ENCODE data around the gene EYS.
"Not testable (repeated sequence)": the region's sequence is repeated elsewhere in the genome, so short reads cannot be mapped to it uniquely, and the experiment has no call there.

The EYS gene

DNA sequence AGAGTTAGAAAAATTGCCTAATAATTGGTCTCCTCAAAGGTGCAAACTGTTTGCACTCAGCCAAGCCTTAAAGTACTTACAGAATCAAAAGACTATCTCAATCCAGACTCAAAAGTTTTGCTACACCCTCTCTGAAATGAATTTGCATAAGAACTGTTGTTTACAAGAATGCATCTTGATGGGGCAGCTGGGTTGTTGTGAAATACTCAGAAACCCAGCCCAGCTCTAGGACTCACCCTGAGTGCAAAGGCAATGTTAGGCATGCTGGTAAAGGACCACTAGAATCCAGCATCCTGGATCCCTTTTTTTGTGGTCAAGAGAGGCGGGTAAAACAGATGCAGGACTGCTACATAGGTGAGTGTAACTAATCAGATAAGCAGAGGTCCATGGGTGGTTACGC, 700.2 kb downstream of the EYS start:
- H3K4me3 ChIP-seq (ENCODE audit: low read depth, low read length): no peak overlapping the region
- TF ChIP-seq, protein P1, sequence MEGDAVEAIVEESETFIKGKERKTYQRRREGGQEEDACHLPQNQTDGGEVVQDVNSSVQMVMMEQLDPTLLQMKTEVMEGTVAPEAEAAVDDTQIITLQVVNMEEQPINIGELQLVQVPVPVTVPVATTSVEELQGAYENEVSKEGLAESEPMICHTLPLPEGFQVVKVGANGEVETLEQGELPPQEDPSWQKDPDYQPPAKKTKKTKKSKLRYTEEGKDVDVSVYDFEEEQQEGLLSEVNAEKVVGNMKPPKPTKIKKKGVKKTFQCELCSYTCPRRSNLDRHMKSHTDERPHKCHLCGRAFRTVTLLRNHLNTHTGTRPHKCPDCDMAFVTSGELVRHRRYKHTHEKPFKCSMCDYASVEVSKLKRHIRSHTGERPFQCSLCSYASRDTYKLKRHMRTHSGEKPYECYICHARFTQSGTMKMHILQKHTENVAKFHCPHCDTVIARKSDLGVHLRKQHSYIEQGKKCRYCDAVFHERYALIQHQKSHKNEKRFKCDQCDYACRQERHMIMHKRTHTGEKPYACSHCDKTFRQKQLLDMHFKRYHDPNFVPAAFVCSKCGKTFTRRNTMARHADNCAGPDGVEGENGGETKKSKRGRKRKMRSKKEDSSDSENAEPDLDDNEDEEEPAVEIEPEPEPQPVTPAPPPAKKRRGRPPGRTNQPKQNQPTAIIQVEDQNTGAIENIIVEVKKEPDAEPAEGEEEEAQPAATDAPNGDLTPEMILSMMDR (IDR thresholded peaks at IDR 0.05; ENCODE audit: insufficient read depth, low read depth, low read length, missing control alignments): no peak

DNA sequence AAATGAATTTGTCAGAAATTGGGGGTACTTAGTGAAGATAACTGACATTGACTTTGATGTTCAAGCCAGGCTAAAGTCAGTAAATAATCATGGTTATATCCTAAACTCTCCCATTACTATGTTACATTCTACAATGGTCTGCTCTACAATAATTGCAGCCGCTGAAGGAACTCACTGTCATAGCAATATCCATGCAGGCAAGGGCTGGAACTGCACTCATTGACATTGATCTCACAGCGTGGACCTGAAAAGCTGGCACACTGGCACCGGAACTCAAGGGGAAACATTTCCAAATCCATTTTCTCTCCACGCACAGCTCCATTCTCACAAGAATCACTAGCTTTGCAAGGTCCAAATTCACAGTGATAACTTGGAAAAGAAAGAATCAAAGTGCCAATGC, 702.7 kb downstream of the EYS start:
- DNase-seq (ENCODE audit: low read depth): no peak
- no peak overlapping the region for H3K4me3 ChIP-seq (ENCODE audit: low read depth, low read length)
- TF ChIP-seq, protein P1 (IDR thresholded peaks at IDR 0.05; ENCODE audit: insufficient read depth, low read depth, low read length, missing control alignments): no peak

More for the DNA sequence above, 700.2 kb downstream of the EYS start:
- DNase-seq (ENCODE audit: low read depth): no peak

DNA sequence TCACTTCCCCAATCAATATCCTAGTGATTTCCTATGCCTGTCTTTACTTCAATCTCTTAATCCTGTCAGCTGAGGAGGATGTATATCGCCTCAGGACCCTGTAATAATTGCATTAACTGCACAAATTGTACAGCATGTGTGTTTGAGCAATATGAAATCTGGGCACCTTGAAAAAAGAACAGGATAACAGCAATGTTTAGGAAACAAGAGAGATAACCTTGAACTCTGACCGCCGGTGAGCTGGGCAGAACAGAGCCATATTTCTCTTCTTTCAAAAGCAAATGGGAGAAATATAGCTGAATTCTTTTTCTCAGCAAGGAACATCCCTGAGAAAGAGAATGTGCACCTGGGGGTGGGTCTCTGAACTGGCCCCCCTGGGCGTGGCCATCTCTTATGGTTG, 704.1 kb downstream of the EYS start:
- not testable (repeated sequence) for H3K4me3 ChIP-seq (ENCODE audit: low read depth, low read length); DNase-seq (ENCODE audit: low read depth)

DNA sequence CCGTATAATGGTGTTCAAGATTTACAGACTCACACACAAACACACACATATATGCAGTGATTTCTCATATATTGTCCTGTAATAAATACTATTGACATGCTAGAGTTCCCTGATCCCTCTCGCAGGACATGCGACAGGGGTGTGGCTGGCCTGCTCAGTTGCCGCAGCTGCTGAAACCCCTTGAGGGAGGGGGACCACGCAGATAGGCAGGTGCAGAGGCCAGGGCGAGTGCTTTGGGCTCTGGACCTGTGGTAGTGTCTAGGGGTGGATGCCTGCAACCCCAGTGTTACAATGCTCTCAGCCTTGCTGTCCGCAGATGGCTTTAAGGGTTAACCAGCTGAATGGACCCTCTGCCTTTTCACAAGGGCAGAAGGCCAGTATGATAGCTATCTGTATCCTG, 706.2 kb downstream of the EYS start:
- no peak for DNase-seq (ENCODE audit: low read depth)

DNA sequence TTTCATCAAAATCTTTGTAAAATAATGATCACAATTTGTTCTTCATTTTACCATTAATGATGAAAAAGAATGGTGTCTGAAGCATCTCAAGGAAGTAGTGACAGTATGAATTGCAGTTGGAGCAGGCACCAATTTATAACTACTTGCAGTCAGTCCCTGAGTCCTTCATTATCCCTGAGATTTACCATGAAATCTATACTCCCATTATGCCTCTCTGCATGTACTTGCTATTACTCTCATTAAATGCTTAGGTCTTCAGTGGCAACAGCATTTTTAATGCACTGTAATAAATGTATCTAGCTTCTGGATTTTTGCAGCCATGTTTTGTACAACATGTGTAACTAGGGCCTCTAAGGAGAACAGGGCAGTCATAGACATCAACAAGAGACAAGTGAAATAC, 708.8 kb downstream of the EYS start:
- TF ChIP-seq, protein P1 (IDR thresholded peaks at IDR 0.05; ENCODE audit: insufficient read depth, low read depth, low read length, missing control alignments): no peak
- no peak overlapping the region for H3K4me3 ChIP-seq (ENCODE audit: low read depth, low read length)
- no peak for DNase-seq (ENCODE audit: low read depth)

More for the DNA sequence above, 706.2 kb downstream of the EYS start:
- TF ChIP-seq, protein P1 (IDR thresholded peaks at IDR 0.05; ENCODE audit: insufficient read depth, low read depth, low read length, missing control alignments): no peak
- H3K4me3 ChIP-seq (ENCODE audit: low read depth, low read length): no peak overlapping the region

DNA sequence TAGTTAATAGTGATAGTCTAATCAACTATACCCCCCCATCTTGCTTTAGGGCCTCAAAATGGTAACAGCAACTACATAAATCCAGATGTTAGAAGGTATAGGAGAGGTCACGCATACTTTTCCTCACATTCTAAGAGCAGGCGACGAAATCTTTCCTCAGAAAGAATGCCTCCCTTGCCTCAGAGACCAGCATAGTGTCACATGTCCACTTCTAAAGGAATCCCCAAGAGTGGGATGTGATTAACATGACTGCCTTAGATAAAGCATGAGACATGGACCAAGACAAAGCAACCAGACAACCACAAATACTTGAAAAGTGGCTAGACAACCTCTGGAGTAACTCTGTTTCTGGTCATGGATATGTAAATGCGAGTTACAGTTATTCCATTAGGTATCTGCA, 710.7 kb downstream of the EYS start:
- TF ChIP-seq, protein P1 (IDR thresholded peaks at IDR 0.05; ENCODE audit: insufficient read depth, low read depth, low read length, missing control alignments): no peak
- H3K4me3 ChIP-seq (ENCODE audit: low read depth, low read length): no peak overlapping the region
- DNase-seq (ENCODE audit: low read depth): no peak

DNA sequence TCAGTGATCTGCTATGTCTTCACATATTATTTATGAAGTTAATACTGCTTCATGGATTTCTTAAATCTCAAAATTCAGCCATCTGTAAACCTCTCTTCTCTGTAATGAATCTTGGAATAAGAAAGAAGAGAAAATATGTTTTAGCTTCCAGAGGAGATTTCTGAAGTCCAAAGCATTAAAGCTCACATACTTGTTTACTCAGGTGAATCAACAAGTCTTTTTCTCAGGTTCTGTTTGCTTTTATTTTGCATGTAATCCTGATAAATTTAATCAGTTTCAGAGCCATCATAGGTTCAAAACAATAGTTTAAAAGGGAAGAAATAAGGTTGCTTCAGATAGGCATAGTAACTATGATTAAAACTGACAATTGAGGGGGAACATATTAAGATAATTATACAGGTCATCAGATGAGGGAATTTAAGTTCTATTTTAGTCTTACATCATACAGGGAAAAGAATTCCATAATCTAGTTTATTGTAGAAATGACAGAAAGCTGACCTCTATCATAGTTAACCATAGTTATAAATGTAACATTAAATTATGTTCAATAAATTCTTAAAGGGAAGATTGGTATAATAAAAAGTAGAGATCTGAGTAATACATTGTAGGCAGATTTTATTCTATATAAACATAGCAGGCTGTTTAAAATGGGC, 716.2 kb downstream of the EYS start:
- no peak for DNase-seq (ENCODE audit: low read depth)
- no peak overlapping the region for H3K4me3 ChIP-seq (ENCODE audit: low read depth, low read length)
- TF ChIP-seq, protein P1 (IDR thresholded peaks at IDR 0.05; ENCODE audit: insufficient read depth, low read depth, low read length, missing control alignments): no peak
